ENCODE measurements around the gene KCTD1. TPM values are rescaled to one million over a fixed set of nuclear protein-coding genes. Genes with fewer than 3 reads are reported as not detected.

The KCTD1 gene
- total and polyA plus RNA-seq, 4 donors, result 0.78 to 2.9 (median 2.0) TPM

DNA sequence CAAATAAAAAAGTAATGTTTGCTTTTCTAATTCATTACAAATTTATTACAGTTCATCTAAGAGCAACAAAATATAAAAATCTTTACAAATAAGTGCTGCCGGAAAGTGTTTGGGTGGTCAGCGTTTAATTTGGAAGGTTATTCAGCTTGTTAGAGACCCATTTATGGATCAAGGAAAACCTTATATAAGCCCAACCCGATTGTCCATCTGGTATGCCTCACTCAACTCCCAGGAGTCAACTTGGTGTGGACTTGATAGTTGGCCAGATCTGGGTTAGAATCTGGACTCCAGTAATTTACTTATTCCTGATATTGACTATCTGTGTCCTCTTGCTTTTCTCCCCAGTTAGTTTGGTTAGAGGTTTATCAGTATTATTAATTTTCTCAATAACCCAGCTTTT is 106.2 kb downstream of the KCTD1 start:
- Histone ChIP-seq H3K36me3 (ENCODE audit: control insufficient read depth in 4 of 4, insufficient read depth in 3 of 4, low read depth in 1 of 4, low read length in 3 of 4) (no peaks in the 10 kb centered on the region), H3K9ac (ENCODE audit: low read depth in 1 of 2, low read length in 2 of 2) (no peak overlapping the region), H3K27ac (ENCODE audit: low read depth in 1 of 2, low read length in 2 of 2) (no peak overlapping the region), H3K9me3 (ENCODE audit: control insufficient read depth in 4 of 4, low read length in 3 of 4) (no peaks in the 10 kb centered on the region), H3K4me1 (ENCODE audit: control insufficient read depth in 4 of 4, insufficient read depth in 4 of 4, low read length in 3 of 4) (no peaks in the 10 kb centered on the region), H3K27me3 (ENCODE audit: control insufficient read depth in 4 of 4, insufficient read depth in 4 of 4, low read length in 3 of 4) (no peaks in the 10 kb centered on the region), H3K4me3 (ENCODE audit: low read depth in 1 of 3, low read length in 3 of 3) (no peak overlapping the region)
- no peak for TF ChIP-seq SP1 (IDR thresholded peaks at IDR 0.05)
- TF ChIP-seq, protein P1, sequence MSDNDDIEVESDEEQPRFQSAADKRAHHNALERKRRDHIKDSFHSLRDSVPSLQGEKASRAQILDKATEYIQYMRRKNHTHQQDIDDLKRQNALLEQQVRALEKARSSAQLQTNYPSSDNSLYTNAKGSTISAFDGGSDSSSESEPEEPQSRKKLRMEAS (IDR thresholded peaks at IDR 0.05), result no peak
- TF ChIP-seq FOXA2 (IDR thresholded peaks at IDR 0.05), result no peak
- no peak for TF ChIP-seq RXRA (IDR thresholded peaks at IDR 0.05)
- TF ChIP-seq FOXA1 (IDR thresholded peaks at IDR 0.05), result no peak
- TF ChIP-seq JUND (IDR thresholded peaks at IDR 0.05), result no peak
- no peak for TF ChIP-seq GABPA (IDR thresholded peaks at IDR 0.05 in 1 of 2, conservative IDR thresholded peaks at IDR 0.05 in 1 of 2)
- TF ChIP-seq, protein P2, sequence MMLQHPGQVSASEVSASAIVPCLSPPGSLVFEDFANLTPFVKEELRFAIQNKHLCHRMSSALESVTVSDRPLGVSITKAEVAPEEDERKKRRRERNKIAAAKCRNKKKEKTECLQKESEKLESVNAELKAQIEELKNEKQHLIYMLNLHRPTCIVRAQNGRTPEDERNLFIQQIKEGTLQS (IDR thresholded peaks at IDR 0.05), result no peak
- TF ChIP-seq HNF4A (conservative IDR thresholded peaks at IDR 0.05), result no peak
- TF ChIP-seq NR2F2 (IDR thresholded peaks at IDR 0.05), result no peak
- no peak for DNase-seq (ENCODE audit: low spot score)
- WGBS, result 72% methylated on average over 3 of the region's 3 CpGs

DNA sequence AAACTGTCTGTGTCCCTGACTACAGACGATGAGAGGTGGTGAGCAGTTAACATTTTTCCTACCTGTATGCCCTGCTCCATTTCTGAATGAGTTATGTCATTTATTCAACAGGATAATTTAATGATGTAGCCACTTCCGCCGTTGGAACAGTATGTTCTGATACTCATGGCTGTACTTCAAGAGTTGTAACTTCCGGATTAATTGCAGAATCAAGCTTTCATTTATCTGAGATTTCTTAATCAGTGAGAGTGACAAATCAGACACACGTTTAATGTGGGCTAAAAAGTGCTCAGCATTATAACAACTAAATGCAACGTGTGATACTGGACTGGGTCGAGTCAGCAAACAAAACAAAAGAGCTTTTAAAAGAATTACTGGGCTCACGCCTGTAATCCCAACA is 107.7 kb downstream of the KCTD1 start:
- TF ChIP-seq, protein P2 (IDR thresholded peaks at IDR 0.05), result no peak
- TF ChIP-seq GABPA (IDR thresholded peaks at IDR 0.05 in 1 of 2, conservative IDR thresholded peaks at IDR 0.05 in 1 of 2) (no peak), SP1 (IDR thresholded peaks at IDR 0.05) (no peak), HNF4A (conservative IDR thresholded peaks at IDR 0.05) (no peak), NR2F2 (IDR thresholded peaks at IDR 0.05) (no peak), YY1 (IDR thresholded peaks at IDR 0.05) (no peak), FOXA1 (IDR thresholded peaks at IDR 0.05) (no peak)
- TF ChIP-seq, protein P3, sequence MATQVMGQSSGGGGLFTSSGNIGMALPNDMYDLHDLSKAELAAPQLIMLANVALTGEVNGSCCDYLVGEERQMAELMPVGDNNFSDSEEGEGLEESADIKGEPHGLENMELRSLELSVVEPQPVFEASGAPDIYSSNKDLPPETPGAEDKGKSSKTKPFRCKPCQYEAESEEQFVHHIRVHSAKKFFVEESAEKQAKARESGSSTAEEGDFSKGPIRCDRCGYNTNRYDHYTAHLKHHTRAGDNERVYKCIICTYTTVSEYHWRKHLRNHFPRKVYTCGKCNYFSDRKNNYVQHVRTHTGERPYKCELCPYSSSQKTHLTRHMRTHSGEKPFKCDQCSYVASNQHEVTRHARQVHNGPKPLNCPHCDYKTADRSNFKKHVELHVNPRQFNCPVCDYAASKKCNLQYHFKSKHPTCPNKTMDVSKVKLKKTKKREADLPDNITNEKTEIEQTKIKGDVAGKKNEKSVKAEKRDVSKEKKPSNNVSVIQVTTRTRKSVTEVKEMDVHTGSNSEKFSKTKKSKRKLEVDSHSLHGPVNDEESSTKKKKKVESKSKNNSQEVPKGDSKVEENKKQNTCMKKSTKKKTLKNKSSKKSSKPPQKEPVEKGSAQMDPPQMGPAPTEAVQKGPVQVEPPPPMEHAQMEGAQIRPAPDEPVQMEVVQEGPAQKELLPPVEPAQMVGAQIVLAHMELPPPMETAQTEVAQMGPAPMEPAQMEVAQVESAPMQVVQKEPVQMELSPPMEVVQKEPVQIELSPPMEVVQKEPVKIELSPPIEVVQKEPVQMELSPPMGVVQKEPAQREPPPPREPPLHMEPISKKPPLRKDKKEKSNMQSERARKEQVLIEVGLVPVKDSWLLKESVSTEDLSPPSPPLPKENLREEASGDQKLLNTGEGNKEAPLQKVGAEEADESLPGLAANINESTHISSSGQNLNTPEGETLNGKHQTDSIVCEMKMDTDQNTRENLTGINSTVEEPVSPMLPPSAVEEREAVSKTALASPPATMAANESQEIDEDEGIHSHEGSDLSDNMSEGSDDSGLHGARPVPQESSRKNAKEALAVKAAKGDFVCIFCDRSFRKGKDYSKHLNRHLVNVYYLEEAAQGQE (IDR thresholded peaks at IDR 0.05), result no peak
- WGBS, result 70% methylated on average over 8 of the region's 8 CpGs
- Histone ChIP-seq H3K36me3 (ENCODE audit: control insufficient read depth in 4 of 4, insufficient read depth in 3 of 4, low read depth in 1 of 4, low read length in 3 of 4) (no peaks in the 10 kb centered on the region), H3K9ac (ENCODE audit: low read depth in 1 of 2, low read length in 2 of 2) (no peak overlapping the region), H3K27me3 (ENCODE audit: control insufficient read depth in 4 of 4, insufficient read depth in 4 of 4, low read length in 3 of 4) (no peaks in the 10 kb centered on the region), H3K4me3 (ENCODE audit: low read depth in 1 of 3, low read length in 3 of 3) (no peak overlapping the region), H3K27ac (ENCODE audit: low read depth in 1 of 2, low read length in 2 of 2) (no peak overlapping the region), H3K4me1 (ENCODE audit: control insufficient read depth in 4 of 4, insufficient read depth in 4 of 4, low read length in 3 of 4) (no peaks in the 10 kb centered on the region), H3K9me3 (ENCODE audit: control insufficient read depth in 4 of 4, low read length in 3 of 4) (no peaks in the 10 kb centered on the region)
- DNase-seq (ENCODE audit: low spot score), result no peak

DNA sequence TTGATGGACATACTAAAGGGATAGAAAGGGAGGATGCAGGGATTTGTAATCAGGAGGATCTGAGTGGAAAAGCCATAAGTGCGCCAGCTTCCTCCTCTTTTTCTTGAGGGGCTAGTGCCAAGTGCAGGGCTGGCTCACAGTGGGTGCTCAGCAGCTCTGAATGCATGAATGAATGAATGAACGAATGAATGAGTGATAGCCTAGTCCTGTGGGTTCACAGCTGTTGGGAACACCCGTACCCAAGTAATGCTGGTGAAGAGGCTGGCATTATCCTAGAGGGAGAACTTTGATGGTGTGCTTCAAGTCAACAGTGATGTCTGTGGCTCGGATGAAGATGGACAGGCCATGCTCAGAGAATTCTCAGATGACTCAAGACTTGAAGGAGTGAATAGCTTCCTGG is 108.8 kb downstream of the KCTD1 start:
- Histone ChIP-seq H3K9ac (ENCODE audit: low read depth in 1 of 2, low read length in 2 of 2) (no peak overlapping the region), H3K4me1 (ENCODE audit: control insufficient read depth in 4 of 4, insufficient read depth in 4 of 4, low read length in 3 of 4) (no peaks in the 10 kb centered on the region), H3K27me3 (ENCODE audit: control insufficient read depth in 4 of 4, insufficient read depth in 4 of 4, low read length in 3 of 4) (no peaks in the 10 kb centered on the region), H3K27ac (ENCODE audit: low read depth in 1 of 2, low read length in 2 of 2) (no peak overlapping the region), H3K4me3 (ENCODE audit: low read depth in 1 of 3, low read length in 3 of 3) (no peak overlapping the region), H3K36me3 (ENCODE audit: control insufficient read depth in 4 of 4, insufficient read depth in 3 of 4, low read depth in 1 of 4, low read length in 3 of 4) (no peaks in the 10 kb centered on the region), H3K9me3 (ENCODE audit: control insufficient read depth in 4 of 4, low read length in 3 of 4) (no peaks in the 10 kb centered on the region)
- 76% methylated on average over 4 of the region's 4 CpGs for WGBS
- DNase-seq (ENCODE audit: low spot score), result no peak
- TF ChIP-seq EGR1 (IDR thresholded peaks at IDR 0.05; ENCODE audit: low read depth in 2 of 2) (no peak), RAD21 (IDR thresholded peaks at IDR 0.05) (no peak), JUND (IDR thresholded peaks at IDR 0.05) (no peak), NR2F2 (IDR thresholded peaks at IDR 0.05) (no peak), FOXA1 (IDR thresholded peaks at IDR 0.05) (no peak), GABPA (IDR thresholded peaks at IDR 0.05 in 1 of 2, conservative IDR thresholded peaks at IDR 0.05 in 1 of 2) (no peak), TAF1 (conservative IDR thresholded peaks at IDR 0.05) (no peak), FOXA2 (IDR thresholded peaks at IDR 0.05) (no peak), SP1 (IDR thresholded peaks at IDR 0.05) (no peak), YY1 (IDR thresholded peaks at IDR 0.05) (no peak), HNF4G (IDR thresholded peaks at IDR 0.05) (no peak), HNF4A (conservative IDR thresholded peaks at IDR 0.05) (no peak)
- TF ChIP-seq, protein P4, sequence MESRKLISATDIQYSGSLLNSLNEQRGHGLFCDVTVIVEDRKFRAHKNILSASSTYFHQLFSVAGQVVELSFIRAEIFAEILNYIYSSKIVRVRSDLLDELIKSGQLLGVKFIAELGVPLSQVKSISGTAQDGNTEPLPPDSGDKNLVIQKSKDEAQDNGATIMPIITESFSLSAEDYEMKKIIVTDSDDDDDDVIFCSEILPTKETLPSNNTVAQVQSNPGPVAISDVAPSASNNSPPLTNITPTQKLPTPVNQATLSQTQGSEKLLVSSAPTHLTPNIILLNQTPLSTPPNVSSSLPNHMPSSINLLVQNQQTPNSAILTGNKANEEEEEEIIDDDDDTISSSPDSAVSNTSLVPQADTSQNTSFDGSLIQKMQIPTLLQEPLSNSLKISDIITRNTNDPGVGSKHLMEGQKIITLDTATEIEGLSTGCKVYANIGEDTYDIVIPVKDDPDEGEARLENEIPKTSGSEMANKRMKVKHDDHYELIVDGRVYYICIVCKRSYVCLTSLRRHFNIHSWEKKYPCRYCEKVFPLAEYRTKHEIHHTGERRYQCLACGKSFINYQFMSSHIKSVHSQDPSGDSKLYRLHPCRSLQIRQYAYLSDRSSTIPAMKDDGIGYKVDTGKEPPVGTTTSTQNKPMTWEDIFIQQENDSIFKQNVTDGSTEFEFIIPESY (IDR thresholded peaks at IDR 0.05), result no peak
- TF ChIP-seq, protein P2 (IDR thresholded peaks at IDR 0.05), result no peak
- TF ChIP-seq, protein P5, sequence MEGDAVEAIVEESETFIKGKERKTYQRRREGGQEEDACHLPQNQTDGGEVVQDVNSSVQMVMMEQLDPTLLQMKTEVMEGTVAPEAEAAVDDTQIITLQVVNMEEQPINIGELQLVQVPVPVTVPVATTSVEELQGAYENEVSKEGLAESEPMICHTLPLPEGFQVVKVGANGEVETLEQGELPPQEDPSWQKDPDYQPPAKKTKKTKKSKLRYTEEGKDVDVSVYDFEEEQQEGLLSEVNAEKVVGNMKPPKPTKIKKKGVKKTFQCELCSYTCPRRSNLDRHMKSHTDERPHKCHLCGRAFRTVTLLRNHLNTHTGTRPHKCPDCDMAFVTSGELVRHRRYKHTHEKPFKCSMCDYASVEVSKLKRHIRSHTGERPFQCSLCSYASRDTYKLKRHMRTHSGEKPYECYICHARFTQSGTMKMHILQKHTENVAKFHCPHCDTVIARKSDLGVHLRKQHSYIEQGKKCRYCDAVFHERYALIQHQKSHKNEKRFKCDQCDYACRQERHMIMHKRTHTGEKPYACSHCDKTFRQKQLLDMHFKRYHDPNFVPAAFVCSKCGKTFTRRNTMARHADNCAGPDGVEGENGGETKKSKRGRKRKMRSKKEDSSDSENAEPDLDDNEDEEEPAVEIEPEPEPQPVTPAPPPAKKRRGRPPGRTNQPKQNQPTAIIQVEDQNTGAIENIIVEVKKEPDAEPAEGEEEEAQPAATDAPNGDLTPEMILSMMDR (IDR thresholded peaks at IDR 0.05; ENCODE audit: low read depth, low read length, missing input control), result no peak
- TF ChIP-seq, protein P1 (IDR thresholded peaks at IDR 0.05), result no peak
